AG09319 (cell line): ENCODE data around the gene DESI1.
"Not testable (repeated sequence)": the region's sequence is repeated elsewhere in the genome, so short reads cannot be mapped to it uniquely, and the experiment has no call there.

Source experiments
- DNase-seq: peaks from one replicate; pipeline ENCODE4 v3.0.0-alpha.2; 2010; ENCODE audit warnings: low read depth; ENCODE audit errors: extremely low read depth
- CTCF ChIP-seq: IDR thresholded peaks from 2 replicates; pipeline ENCODE4 v1.5.1; 2011; ENCODE audit warnings: low read depth, mild to moderate bottlenecking, inconsistent platforms, low read length, moderate library complexity

The DESI1 gene

GRCh38 chr22:41636467-41636866, 15.6 kb upstream of the DESI1 start:
- no peak for TF ChIP-seq CTCF
- no peak for DNase-seq

GRCh38 chr22:41634610-41635009, 13.8 kb upstream of the DESI1 start:
- not testable (repeated sequence) for DNase-seq

GRCh38 chr22:41631615-41632014, 10.8 kb upstream of the DESI1 start:
- DNase-seq: not testable (repeated sequence)

- not testable (repeated sequence) for DNase-seq
Observed at GRCh38 chr22:41631115-41631514, 10.3 kb upstream of the DESI1 start.

GRCh38 chr22:41625577-41625976, 4.7 kb upstream of the DESI1 start:
- TF ChIP-seq CTCF: no peak
- DNase-seq: no peak

- TF ChIP-seq CTCF: no peak
- no peak for DNase-seq
Observed at GRCh38 chr22:41621911-41622179, 1.0 kb upstream of the DESI1 start.

GRCh38 chr22:41621099-41621910, 462 bp upstream of the DESI1 start, which contains the start of gene XRCC6:
TSS of gene XRCC6 (plus strand) at chr22:41621295. CDS start at chr22:41622005, 710 bp downstream.
- peak; percentile 100 for DNase-seq
- no peak for TF ChIP-seq CTCF

- DNase-seq: no peak
Observed at GRCh38 chr22:41619979-41620588, 759 bp downstream of the DESI1 start.

More at GRCh38 chr22:41619979-41620588, 759 bp downstream of the DESI1 start:
- no peak for TF ChIP-seq CTCF
